GM15510 (cell line): ENCODE data around the gene KRTAP10-3.

Experiments
- POLR2A ChIP-seq: IDR thresholded peaks from 3 replicates; pipeline ENCODE4 v1.6.1; 2011; ENCODE audit warnings: borderline replicate concordance; ENCODE audit not compliant: insufficient read length; ENCODE audit errors: extremely low read depth

The KRTAP10-3 gene

GRCh38 chr21:44544566-44544965 is 14.0 kb downstream of the KRTAP10-3 start:
- no peak for TF ChIP-seq POLR2A

DNA sequence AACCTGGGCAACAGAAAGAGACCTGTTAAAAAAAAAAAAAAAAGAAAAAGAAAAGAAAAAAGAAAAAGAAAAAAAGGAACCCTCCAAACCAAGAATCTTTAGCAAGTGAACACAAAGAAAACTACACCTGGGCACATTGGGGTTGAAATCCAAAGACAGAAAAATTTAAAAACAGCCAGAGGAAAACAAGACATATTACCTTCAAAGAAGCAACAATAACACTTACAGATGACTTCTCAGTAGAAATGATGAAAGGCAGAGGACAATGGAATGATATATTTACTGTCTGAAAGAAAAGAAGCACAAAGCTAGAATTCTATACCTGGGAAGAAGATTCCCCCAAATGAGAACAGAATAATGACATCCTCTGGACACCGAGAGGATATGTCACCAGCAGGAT is 15.9 kb downstream of the KRTAP10-3 start:
- no peak for TF ChIP-seq POLR2A

GRCh38 chr21:44540741-44541288 is 17.8 kb downstream of the KRTAP10-3 start:
- no peak for TF ChIP-seq POLR2A

- no peak for TF ChIP-seq POLR2A
Observed at GRCh38 chr21:44539991-44540666, 18.5 kb downstream of the KRTAP10-3 start, which contains the start of gene KRTAP10-1. TSS of gene KRTAP10-1 (minus strand) at chr21:44540195. CDS start at chr21:44540150, 45 bp downstream.

DNA sequence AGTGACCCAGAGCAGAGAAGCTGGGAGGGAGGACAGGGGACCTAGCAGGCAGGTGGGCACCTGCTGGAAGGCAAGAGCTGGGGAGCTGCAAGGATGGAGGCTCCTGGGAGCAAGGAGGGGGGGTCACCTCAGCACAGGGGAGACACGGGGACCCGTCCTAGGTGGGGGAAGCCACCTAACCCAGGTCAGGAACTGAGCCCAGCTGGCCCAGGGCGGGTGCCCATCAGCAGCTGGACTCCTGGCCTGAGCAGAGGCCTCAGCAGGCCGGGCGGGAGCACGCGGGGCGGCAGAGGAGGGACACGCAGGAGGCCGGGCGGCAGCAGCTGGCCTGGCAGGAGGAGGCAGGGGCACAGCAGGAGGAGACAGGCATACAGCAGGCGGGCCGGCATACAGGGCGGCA is 19.5 kb downstream of the KRTAP10-3 start:
- no peak for TF ChIP-seq POLR2A

DNA sequence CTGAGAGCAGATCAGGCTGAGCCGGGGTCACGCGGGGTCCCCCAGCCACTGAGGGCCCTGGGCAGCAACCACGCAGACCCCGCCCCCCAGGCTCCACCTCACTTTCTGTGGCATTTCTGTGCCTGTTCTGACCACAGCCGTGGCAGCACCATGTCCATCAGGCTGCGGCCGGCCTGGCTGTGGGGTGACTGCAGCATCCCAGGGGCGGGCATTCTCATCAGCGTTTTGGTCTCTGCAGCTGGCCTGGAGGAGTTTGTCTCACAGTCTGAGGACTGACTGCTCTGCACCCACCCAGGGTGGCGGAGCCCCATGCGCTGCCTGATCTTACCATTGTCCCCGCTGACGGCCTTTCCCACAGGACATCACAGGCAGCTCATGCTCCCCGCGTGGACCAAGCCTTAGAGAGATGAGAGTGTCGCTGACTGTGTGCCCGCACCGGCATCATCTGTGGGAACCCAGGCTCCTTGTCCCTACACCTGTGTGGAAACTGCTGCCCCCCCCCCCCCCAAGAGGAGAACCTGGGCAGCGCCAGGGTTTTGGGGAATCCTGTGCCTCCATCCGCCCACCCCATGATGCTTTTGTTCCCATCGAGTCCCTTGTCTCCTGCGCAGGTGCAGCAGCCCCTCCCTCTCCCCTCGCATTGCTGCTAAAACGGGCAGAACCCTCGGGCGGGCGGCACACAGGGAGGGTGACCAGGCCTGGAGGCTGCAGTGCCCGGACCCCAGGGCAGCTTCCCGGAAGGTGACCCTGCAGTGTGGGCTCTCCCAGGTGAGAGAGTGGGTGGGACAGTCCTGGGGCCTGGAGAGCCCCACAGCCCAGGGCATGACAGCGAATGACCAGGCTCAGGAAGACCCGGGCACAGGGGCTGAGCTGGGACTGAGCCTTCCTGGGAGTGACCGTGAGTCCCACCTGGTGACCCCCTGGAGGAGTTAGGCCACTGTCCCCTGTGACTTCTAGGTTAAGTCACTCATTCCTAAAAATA is 20.4 kb downstream of the KRTAP10-3 start:
- TF ChIP-seq POLR2A, result no peak

DNA sequence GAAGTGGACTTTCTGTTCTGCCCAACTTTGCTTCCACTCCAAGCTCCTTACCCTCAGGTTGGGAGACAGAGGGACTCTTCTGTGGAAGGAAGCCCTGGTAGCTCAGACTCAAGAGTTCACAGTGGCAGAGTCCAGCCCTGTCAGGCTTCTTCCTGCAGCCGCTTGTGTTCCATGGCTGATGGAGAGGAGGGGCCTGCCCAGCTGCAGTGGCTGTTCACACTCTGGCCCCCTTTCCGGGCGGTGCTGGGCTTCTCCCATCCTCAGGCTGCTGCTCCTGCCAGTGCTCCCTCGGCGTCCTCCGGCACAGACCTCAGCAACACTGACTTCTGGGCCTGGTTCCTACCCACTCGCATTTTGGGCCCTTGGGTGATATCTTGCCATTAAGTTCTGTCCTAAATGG is 22.6 kb downstream of the KRTAP10-3 start:
- TF ChIP-seq POLR2A, result no peak

DNA sequence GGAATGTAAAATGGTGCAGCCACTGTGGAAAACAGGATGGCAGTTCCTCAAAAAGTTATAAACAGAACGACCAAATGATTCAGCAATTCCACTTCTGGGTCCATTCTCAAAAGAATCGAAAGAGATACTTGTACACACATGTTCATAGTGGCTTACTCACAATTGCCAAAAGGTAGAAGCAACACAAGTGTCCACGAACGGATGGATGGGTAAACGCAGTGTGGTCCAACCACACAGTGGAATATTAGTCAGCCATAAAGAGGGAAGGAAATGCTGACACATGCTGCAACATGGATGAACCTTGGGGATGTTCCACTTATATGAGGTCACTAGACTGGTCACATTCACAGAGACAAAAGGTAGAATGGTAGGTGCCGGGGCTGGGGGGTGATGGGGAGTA is 23.9 kb downstream of the KRTAP10-3 start:
- TF ChIP-seq POLR2A, result no peak

DNA sequence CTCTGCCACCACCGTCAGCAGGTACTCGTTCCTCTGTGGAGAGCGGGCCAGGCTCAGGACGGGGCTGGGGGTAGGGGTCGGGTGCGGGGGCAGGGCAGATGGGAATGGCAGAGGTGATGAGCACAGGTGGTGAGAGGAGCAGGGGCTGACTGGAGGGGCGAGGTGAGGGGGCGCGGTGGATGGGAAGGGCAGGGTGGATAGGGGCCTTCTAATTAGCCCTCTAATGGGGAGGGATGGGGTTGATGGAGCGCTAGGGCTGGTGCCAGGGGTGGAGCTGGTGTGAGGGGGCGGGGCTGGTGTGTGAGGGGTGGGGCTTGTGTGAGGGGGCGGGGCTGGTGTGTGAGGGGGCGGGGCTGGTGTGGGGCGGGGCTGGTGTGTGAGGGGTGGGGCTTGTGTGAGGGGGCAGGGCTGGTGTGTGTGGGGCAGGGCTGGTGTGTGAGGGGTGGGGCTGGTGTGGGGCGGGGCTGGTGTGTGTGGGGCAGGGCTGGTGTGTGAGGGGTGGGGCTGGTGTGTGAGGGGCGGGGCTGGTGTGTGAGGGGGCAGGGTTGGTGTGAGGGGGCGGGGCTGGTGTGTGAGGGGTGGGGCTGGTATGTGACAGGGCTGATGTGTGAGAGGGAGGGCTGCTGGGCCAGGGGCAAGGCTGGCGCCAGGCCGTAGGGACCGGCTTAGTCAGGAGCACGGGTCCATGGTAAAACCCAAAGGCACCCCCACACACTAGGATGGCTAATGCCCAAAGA is 24.5 kb downstream of the KRTAP10-3 start:
- TF ChIP-seq POLR2A, result no peak

- TF ChIP-seq POLR2A, result no peak
Observed at GRCh38 chr21:44533121-44533890, 25.3 kb downstream of the KRTAP10-3 start.

- no peak for TF ChIP-seq POLR2A
Observed at GRCh38 chr21:44532712-44533111, 25.9 kb downstream of the KRTAP10-3 start.

- TF ChIP-seq POLR2A, result no peak
Observed at GRCh38 chr21:44531606-44532564, 26.7 kb downstream of the KRTAP10-3 start.
